OCI-LY3 (cell line): ENCODE data around the gene ATAD3C.
"Not testable (repeated sequence)": the region's sequence is repeated elsewhere in the genome, so short reads cannot be mapped to it uniquely, and the experiment has no call there.

Experiments used
- H2AFZ ChIP-seq: fragments of 200-600, 300-600 bp; shearing (Covaris generic); 2 replicates; pipeline ENCODE4 v1.6.0; 2014; ENCODE audit warnings: antibody characterized with exemption, low read depth, low read length
- H3K27ac ChIP-seq: fragments of 200-600, 300-600 bp; sonication (generic); 2 replicates; pipeline ENCODE4 v1.5.1; 2014; ENCODE audit warnings: mild to moderate bottlenecking, low read length, moderate library complexity, mixed read lengths
- H3K27me3 ChIP-seq: fragments of 200-600, 300-600 bp; sonication (generic); 2 replicates; pipeline ENCODE4 v1.6.1; 2014; ENCODE audit warnings: low read depth, low read length, mixed read lengths
- H3K36me3 ChIP-seq: fragments of 200-600, 300-600 bp; sonication (generic); replicated peaks from 2 replicates; pipeline ENCODE3; 2014; ENCODE audit warnings: low read depth, low read length, mixed read lengths
- H3K4me1 ChIP-seq: fragments of 300-600, 200-600 bp; sonication (generic); 2 replicates; pipeline ENCODE4 v1.6.1; 2014; ENCODE audit warnings: low read length, mixed read lengths
- H3K4me2 ChIP-seq: fragments of 200-600, 300-600 bp; sonication (generic); 2 replicates; pipeline ENCODE4 v1.6.1; 2014; ENCODE audit warnings: low read length, mixed read lengths
- H3K4me3 ChIP-seq: fragments of 300-600, 200-600 bp; sonication (generic); 2 replicates; pipeline ENCODE4 v1.5.1; 2014; ENCODE audit warnings: antibody characterized with exemption, mild to moderate bottlenecking, low read length, moderate library complexity
- H3K79me2 ChIP-seq: fragments of 300-600, 200-600 bp; shearing (Covaris generic); 2 replicates; pipeline ENCODE4 v1.6.1; 2014; ENCODE audit warnings: mild to moderate bottlenecking, low read length, mixed read lengths
- H3K9ac ChIP-seq: fragments of 300-600, 200-600 bp; shearing (Covaris generic); 2 replicates; pipeline ENCODE4 v1.6.0; 2014; ENCODE audit warnings: mild to moderate bottlenecking, low read length, moderate library complexity
- H3K9me3 ChIP-seq: fragments of 200-600, 300-600 bp; shearing (Covaris generic); 2 replicates; pipeline ENCODE4 v1.6.1; 2014; ENCODE audit warnings: low read length, mixed read lengths; ENCODE audit not compliant: insufficient read depth
- H4K20me1 ChIP-seq: fragments of 200-600, 300-600 bp; sonication (generic); 2 replicates; pipeline ENCODE4 v1.6.1; 2016; ENCODE audit warnings: low read length, mixed read lengths; ENCODE audit not compliant: insufficient read depth
- CTCF ChIP-seq: fragments of 200-600, 300-600 bp; sonication (generic); IDR thresholded peaks from 2 replicates; pipeline ENCODE4 v1.5.1; 2014; ENCODE audit warnings: antibody characterized with exemption, low read length, low read depth
- EZH2phosphoT487 ChIP-seq: fragments of 200-600 bp; shearing (Covaris generic); IDR thresholded peaks from 2 replicates; pipeline ENCODE4 v1.6.1; 2018; ENCODE audit warnings: antibody characterized with exemption, mixed run types, low read depth

The ATAD3C gene

GRCh38 chr1:1401457-1402010 is 48.0 kb upstream of the ATAD3C start:
- TF ChIP-seq EZH2phosphoT487 = no peak
- TF ChIP-seq CTCF = no peak
- H3K36me3 ChIP-seq = peaks cover 57% of the 10 kb centered on the region
- H3K4me3 ChIP-seq = no peak overlapping the region
- H2AFZ ChIP-seq = no peak overlapping the region
- H4K20me1 ChIP-seq = no peaks in the 10 kb centered on the region
- no peaks in the 10 kb centered on the region for H3K27me3 ChIP-seq
- no peak overlapping the region for H3K9ac ChIP-seq
- peaks cover 83% of the 10 kb centered on the region for H3K79me2 ChIP-seq
- no peaks in the 10 kb centered on the region for H3K9me3 ChIP-seq
- peaks cover 30% of the 10 kb centered on the region for H3K4me1 ChIP-seq
- H3K27ac ChIP-seq = no peak overlapping the region
- H3K4me2 ChIP-seq = no peak overlapping the region

GRCh38 chr1:1402072-1402900 is 47.2 kb upstream of the ATAD3C start:
- peaks cover 86% of the 10 kb centered on the region for H3K79me2 ChIP-seq
- TF ChIP-seq EZH2phosphoT487 = no peak
- TF ChIP-seq CTCF = peak; percentile 59
- peaks cover 30% of the 10 kb centered on the region for H3K4me1 ChIP-seq
- no peak overlapping the region for H2AFZ ChIP-seq
- H3K9me3 ChIP-seq = no peaks in the 10 kb centered on the region
- H4K20me1 ChIP-seq = no peaks in the 10 kb centered on the region
- no peak overlapping the region for H3K4me3 ChIP-seq
- H3K36me3 ChIP-seq = peaks cover 53% of the 10 kb centered on the region
- no peak overlapping the region for H3K4me2 ChIP-seq
- H3K27ac ChIP-seq = no peak overlapping the region
- H3K27me3 ChIP-seq = no peaks in the 10 kb centered on the region
- H3K9ac ChIP-seq = no peak overlapping the region

GRCh38 chr1:1402901-1403392 is 46.5 kb upstream of the ATAD3C start:
- not testable (repeated sequence) for H3K27ac ChIP-seq, H4K20me1 ChIP-seq, H3K9me3 ChIP-seq, H3K4me3 ChIP-seq, H3K9ac ChIP-seq, H3K4me2 ChIP-seq, H3K27me3 ChIP-seq, H2AFZ ChIP-seq
- Histone ChIP-seq H3K4me1 (peaks cover 25% of the 10 kb centered on the region), H3K36me3 (peaks cover 46% of the 10 kb centered on the region), H3K79me2 (peaks cover 86% of the 10 kb centered on the region)

DNA sequence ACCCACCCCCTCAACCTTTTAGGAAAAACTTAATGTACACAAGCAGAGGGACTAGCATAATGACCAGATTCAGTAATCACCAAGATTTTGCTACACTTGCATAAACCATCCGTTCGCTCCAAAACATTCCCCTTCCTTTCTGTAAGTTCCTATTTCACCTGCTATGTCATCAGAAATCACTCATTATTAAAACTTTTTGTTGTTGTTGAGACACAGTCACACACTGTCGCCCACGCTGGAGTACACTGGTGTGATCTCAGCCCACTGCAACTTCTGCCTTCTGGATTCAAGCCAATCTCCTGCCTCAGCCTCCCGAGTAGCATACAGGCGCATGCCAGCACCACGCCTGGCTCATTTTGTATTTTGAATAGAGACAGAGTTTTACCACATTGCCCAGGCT is 45.8 kb upstream of the ATAD3C start:
- no peaks in the 10 kb centered on the region for H3K27me3 ChIP-seq
- peaks cover 47% of the 10 kb centered on the region for H3K36me3 ChIP-seq
- H3K4me1 ChIP-seq = peaks cover 26% of the 10 kb centered on the region
- H3K4me2 ChIP-seq = no peak overlapping the region
- no peaks in the 10 kb centered on the region for H3K9me3 ChIP-seq
- H3K27ac ChIP-seq = no peak overlapping the region
- H3K4me3 ChIP-seq = no peak overlapping the region
- TF ChIP-seq CTCF (no peak), EZH2phosphoT487 (no peak)
- H4K20me1 ChIP-seq = no peaks in the 10 kb centered on the region
- no peak overlapping the region for H2AFZ ChIP-seq
- peaks cover 86% of the 10 kb centered on the region for H3K79me2 ChIP-seq
- no peak overlapping the region for H3K9ac ChIP-seq
